ENCODE measurements around the gene EHMT1. TPM values are rescaled to one million over a fixed set of nuclear protein-coding genes. Genes with fewer than 3 reads are reported as not detected.

Gene EHMT1
- total RNA-seq, 1 experiment from 2014 or later = 63.9 TPM

DNA sequence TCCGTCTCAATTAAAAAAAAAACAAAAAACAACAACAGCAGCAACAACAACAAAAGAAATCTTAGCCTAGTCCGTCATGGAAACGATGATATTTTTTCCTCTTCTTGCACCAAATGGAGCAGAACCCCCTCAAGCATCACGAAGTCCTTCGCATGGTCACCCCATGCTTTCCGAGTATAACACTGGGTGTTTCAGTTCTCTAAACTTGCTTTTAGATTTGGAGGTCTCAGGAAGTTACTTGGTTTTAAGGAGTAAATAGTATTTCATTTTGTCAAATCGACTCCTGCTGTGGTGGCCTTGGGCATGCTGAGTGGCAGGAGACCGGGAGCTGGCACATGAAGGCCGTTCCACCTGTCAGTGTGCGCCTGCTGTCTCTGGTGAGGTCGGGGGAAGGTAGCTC lies 140.3 kb downstream of the EHMT1 start:
- intact Hi-C loops (cut with micrococcal nuclease; ENCODE audit: unreplicated experiment) = no loop called here
- Histone ChIP-seq H3K9me3 (ENCODE audit: control insufficient read depth, insufficient read depth, low read depth, low read length) (no peaks in the 10 kb centered on the region), H3K4me3 (ENCODE audit: low read depth in 2 of 2, low read length in 2 of 2) (no peak overlapping the region), H3K36me3 (ENCODE audit: control insufficient read depth, insufficient read depth, low read length) (no peaks in the 10 kb centered on the region), H3K27me3 (ENCODE audit: control insufficient read depth, insufficient read depth, low read length) (no peaks in the 10 kb centered on the region), H3K4me1 (ENCODE audit: control insufficient read depth, insufficient read depth, low read length) (no peaks in the 10 kb centered on the region), H3K27ac (ENCODE audit: low read length) (no peak overlapping the region)
- in situ Hi-C loops (cut with HindIII; ENCODE audit: low pct_unique_long_range_greater_than_20kb, low sequenced_read_pairs) = no loop called here
- ATAC-seq (no peak), DNase-seq (ENCODE audit: low read depth, low spot score) (no peak)
- ChIA-PET POLR2A (no interaction called here), CTCF (no interaction called here)
- no peak for TF ChIP-seq SIN3A (IDR thresholded peaks at IDR 0.05; ENCODE audit: borderline replicate concordance, insufficient read depth, low read depth, low read length)
- no peak for TF ChIP-seq TCF7L2 (IDR thresholded peaks at IDR 0.05; ENCODE audit: low read depth, low read length)
- TF ChIP-seq, protein P1, sequence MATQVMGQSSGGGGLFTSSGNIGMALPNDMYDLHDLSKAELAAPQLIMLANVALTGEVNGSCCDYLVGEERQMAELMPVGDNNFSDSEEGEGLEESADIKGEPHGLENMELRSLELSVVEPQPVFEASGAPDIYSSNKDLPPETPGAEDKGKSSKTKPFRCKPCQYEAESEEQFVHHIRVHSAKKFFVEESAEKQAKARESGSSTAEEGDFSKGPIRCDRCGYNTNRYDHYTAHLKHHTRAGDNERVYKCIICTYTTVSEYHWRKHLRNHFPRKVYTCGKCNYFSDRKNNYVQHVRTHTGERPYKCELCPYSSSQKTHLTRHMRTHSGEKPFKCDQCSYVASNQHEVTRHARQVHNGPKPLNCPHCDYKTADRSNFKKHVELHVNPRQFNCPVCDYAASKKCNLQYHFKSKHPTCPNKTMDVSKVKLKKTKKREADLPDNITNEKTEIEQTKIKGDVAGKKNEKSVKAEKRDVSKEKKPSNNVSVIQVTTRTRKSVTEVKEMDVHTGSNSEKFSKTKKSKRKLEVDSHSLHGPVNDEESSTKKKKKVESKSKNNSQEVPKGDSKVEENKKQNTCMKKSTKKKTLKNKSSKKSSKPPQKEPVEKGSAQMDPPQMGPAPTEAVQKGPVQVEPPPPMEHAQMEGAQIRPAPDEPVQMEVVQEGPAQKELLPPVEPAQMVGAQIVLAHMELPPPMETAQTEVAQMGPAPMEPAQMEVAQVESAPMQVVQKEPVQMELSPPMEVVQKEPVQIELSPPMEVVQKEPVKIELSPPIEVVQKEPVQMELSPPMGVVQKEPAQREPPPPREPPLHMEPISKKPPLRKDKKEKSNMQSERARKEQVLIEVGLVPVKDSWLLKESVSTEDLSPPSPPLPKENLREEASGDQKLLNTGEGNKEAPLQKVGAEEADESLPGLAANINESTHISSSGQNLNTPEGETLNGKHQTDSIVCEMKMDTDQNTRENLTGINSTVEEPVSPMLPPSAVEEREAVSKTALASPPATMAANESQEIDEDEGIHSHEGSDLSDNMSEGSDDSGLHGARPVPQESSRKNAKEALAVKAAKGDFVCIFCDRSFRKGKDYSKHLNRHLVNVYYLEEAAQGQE (IDR thresholded peaks at IDR 0.05; ENCODE audit: insufficient read depth in 1 of 2, low read depth in 2 of 2, low read length in 1 of 2) = no peak
- no peak for TF ChIP-seq POLR2AphosphoS5 (IDR thresholded peaks at IDR 0.05; ENCODE audit: low read depth, low read length)
- TF ChIP-seq, protein P2, sequence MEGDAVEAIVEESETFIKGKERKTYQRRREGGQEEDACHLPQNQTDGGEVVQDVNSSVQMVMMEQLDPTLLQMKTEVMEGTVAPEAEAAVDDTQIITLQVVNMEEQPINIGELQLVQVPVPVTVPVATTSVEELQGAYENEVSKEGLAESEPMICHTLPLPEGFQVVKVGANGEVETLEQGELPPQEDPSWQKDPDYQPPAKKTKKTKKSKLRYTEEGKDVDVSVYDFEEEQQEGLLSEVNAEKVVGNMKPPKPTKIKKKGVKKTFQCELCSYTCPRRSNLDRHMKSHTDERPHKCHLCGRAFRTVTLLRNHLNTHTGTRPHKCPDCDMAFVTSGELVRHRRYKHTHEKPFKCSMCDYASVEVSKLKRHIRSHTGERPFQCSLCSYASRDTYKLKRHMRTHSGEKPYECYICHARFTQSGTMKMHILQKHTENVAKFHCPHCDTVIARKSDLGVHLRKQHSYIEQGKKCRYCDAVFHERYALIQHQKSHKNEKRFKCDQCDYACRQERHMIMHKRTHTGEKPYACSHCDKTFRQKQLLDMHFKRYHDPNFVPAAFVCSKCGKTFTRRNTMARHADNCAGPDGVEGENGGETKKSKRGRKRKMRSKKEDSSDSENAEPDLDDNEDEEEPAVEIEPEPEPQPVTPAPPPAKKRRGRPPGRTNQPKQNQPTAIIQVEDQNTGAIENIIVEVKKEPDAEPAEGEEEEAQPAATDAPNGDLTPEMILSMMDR (IDR thresholded peaks at IDR 0.05) = no peak
- BruUV-seq (replicated peaks) = no TSS peak

DNA sequence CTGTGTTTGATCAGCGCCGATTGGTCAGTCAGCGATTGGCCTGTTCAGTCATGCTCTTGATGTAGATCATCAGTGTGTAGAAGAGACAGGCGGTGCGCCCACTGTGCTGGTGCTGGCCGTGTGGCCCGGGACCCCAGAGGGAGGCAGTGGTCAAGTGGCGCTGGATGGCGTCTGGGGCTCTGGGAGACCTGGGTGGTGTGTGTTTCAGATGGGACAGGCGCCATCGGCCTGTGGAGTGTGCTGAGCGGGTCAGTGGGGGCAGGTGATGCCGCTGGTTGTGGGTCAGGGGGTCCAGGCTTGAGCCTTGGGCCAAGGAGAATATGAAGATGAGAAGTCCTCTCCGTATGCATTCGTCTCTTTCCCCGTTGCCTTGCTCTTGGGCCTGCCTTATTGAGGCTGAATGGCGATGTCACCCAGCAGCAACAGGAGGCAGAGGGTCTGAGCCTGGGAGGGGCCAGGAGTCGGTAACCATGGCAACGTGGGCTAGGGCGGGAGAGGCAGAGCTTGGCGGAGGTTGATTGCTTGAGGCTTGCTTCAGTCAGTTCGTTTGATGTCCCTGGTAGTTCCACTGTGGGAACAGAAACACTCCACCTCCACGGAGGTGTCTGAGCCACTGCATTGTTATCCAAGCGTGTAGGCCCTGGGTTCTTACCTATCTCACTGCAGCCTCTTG lies 141.0 kb downstream of the EHMT1 start:
- no peaks in the 10 kb centered on the region for H3K4me1 ChIP-seq (ENCODE audit: control insufficient read depth, insufficient read depth, low read length)
- no peaks in the 10 kb centered on the region; the same call in 1 of the 2 replicates for H3K36me3 ChIP-seq (ENCODE audit: control insufficient read depth, insufficient read depth, low read length)
- H3K4me3 ChIP-seq (ENCODE audit: low read depth in 2 of 2, low read length in 2 of 2) = no peak overlapping the region
- H3K27me3 ChIP-seq (ENCODE audit: control insufficient read depth, insufficient read depth, low read length) = no peaks in the 10 kb centered on the region
- in situ Hi-C loops (cut with HindIII; ENCODE audit: low pct_unique_long_range_greater_than_20kb, low sequenced_read_pairs) = no loop called here
- intact Hi-C loops (cut with micrococcal nuclease; ENCODE audit: unreplicated experiment) = no loop called here
- POLR2A ChIA-PET = no interaction called here
- TF ChIP-seq POLR2AphosphoS5 (IDR thresholded peaks at IDR 0.05; ENCODE audit: low read depth, low read length) = no peak
- DNase-seq (ENCODE audit: low read depth, low spot score) (no peak), ATAC-seq (no peak)
- CTCF ChIA-PET = no interaction called here
- H3K9me3 ChIP-seq (ENCODE audit: control insufficient read depth, insufficient read depth, low read depth, low read length) = no peaks in the 10 kb centered on the region
- no TSS peak for BruUV-seq (replicated peaks)
- H3K27ac ChIP-seq (ENCODE audit: low read length) = no peak overlapping the region

DNA sequence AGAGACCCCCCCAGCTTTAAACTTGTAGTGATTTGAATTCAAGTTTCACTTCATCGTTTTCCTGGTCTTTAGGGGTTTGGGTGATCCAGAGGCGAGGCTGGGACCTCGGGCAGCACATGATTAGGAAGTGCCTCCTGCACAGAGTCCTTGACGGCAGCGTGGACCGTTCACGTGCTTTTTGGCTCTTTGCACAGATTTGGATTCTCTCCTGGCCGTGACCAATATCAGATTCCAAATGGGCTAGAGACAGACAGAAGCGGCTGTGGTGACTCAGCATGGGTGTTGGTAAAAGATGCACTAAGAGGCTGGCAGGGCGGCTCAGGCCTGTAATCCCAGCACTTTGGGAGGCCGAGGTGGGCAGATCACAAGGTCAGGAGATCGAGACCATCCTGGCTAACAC lies 141.6 kb downstream of the EHMT1 start:
- intact Hi-C loops (cut with micrococcal nuclease; ENCODE audit: unreplicated experiment) = no loop called here
- Histone ChIP-seq H3K9me3 (ENCODE audit: control insufficient read depth, insufficient read depth, low read depth, low read length) (no peaks in the 10 kb centered on the region), H3K27ac (ENCODE audit: low read length) (no peak overlapping the region), H3K4me1 (ENCODE audit: control insufficient read depth, insufficient read depth, low read length) (no peaks in the 10 kb centered on the region), H3K27me3 (ENCODE audit: control insufficient read depth, insufficient read depth, low read length) (no peaks in the 10 kb centered on the region), H3K36me3 (ENCODE audit: control insufficient read depth, insufficient read depth, low read length) (no peaks in the 10 kb centered on the region; the same call in 1 of the 2 replicates), H3K4me3 (ENCODE audit: low read depth in 2 of 2, low read length in 2 of 2) (no peak overlapping the region)
- POLR2A ChIA-PET = no interaction called here
- CTCF ChIA-PET = no interaction called here
- in situ Hi-C loops (cut with HindIII; ENCODE audit: low pct_unique_long_range_greater_than_20kb, low sequenced_read_pairs) = no loop called here
- ATAC-seq (no peak), DNase-seq (ENCODE audit: low read depth, low spot score) (no peak)
- TF ChIP-seq, protein P1 (IDR thresholded peaks at IDR 0.05; ENCODE audit: insufficient read depth in 1 of 2, low read depth in 2 of 2, low read length in 1 of 2) = no peak
- TF ChIP-seq, protein P2 (IDR thresholded peaks at IDR 0.05) = no peak
- BruUV-seq (replicated peaks) = no TSS peak

Data from Panc1 (cell line).